HG03521 (cell line): ENCODE data around the gene LPXN.
A peak's percentile ranks its signal among the peaks of the same experiment; 100 is the strongest.

Source experiments
- ATAC-seq: cut with Tn5 transposase; IDR thresholded peaks from one replicate; pipeline ENCODE4 v1.9.1; 2021; ENCODE audit warnings: mild to moderate bottlenecking, moderate library complexity; ENCODE audit not compliant: unreplicated experiment

LPXN gene

GRCh38 chr11:58575377-58576020, at the start of gene LPXN:
TSS of gene LPXN (minus strand) at chr11:58575856. CDS start at chr11:58575772, 84 bp downstream.
- no peak for ATAC-seq

- ATAC-seq = no peak
These were observed 49.4 kb upstream of the LPXN start for GRCh38 chr11:58625086-58625485.

- no peak for ATAC-seq
These were observed 46.7 kb upstream of the LPXN start, which contains the start of gene CNTF for GRCh38 chr11:58622344-58622743. TSS of gene CNTF (plus strand) at chr11:58622665. CDS start at chr11:58622753, 88 bp downstream.

GRCh38 chr11:58621586-58622262, 46.1 kb upstream of the LPXN start:
- no peak for ATAC-seq

- no peak for ATAC-seq
These were observed 42.4 kb upstream of the LPXN start for GRCh38 chr11:58617976-58618557.

GRCh38 chr11:58616594-58616993, 40.9 kb upstream of the LPXN start:
- no peak for ATAC-seq

GRCh38 chr11:58615559-58615958, 39.9 kb upstream of the LPXN start:
- ATAC-seq = no peak

- no peak for ATAC-seq
These were observed 37.6 kb upstream of the LPXN start for GRCh38 chr11:58613228-58613627.

- no peak for ATAC-seq
These were observed 34.1 kb upstream of the LPXN start for GRCh38 chr11:58609723-58610122.

GRCh38 chr11:58608331-58608730, 32.7 kb upstream of the LPXN start:
- ATAC-seq = no peak

- ATAC-seq = no peak
These were observed 31.5 kb upstream of the LPXN start for GRCh38 chr11:58606930-58607714.

GRCh38 chr11:58600510-58600909, 24.9 kb upstream of the LPXN start:
- ATAC-seq = no peak

- peak; percentile 49 for ATAC-seq
These were observed 22.0 kb upstream of the LPXN start for GRCh38 chr11:58597486-58598144.

- no peak for ATAC-seq
These were observed 21.0 kb upstream of the LPXN start for GRCh38 chr11:58596621-58597020.

GRCh38 chr11:58594826-58595225, 19.2 kb upstream of the LPXN start:
- no peak for ATAC-seq

GRCh38 chr11:58592760-58593472, 17.3 kb upstream of the LPXN start:
- no peak for ATAC-seq

GRCh38 chr11:58591659-58592058, 16.0 kb upstream of the LPXN start:
- ATAC-seq = no peak

GRCh38 chr11:58586998-58587397, 11.3 kb upstream of the LPXN start:
- no peak for ATAC-seq

GRCh38 chr11:58582437-58582836, 6.8 kb upstream of the LPXN start:
- no peak for ATAC-seq

GRCh38 chr11:58580311-58580710, 4.7 kb upstream of the LPXN start:
- no peak for ATAC-seq
